Measurements from ENCODE around the gene GPC5.

GPC5 gene

DNA sequence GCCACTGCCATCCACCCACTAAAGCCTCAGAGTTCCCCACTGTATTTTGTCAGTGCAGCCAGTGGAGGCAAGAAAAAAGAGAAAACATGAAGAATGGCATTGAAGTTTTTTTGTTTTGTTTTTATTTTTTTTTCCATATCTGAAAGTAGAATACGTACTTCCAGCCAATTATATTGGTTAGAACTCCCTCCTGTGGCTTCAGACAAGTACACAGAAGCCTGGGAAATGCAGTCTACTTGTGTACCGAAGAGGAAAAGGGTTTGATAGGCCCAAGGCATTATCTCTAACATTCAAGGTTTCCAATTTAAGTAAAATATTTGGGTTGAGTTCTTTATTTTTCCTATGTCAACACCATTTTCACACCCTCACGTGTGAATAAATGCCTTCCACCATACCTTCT is 1131.9 kb downstream of the GPC5 start:
- no peaks in the 10 kb centered on the region for H3K79me2 ChIP-seq (ENCODE audit: insufficient read depth, low read length)

DNA sequence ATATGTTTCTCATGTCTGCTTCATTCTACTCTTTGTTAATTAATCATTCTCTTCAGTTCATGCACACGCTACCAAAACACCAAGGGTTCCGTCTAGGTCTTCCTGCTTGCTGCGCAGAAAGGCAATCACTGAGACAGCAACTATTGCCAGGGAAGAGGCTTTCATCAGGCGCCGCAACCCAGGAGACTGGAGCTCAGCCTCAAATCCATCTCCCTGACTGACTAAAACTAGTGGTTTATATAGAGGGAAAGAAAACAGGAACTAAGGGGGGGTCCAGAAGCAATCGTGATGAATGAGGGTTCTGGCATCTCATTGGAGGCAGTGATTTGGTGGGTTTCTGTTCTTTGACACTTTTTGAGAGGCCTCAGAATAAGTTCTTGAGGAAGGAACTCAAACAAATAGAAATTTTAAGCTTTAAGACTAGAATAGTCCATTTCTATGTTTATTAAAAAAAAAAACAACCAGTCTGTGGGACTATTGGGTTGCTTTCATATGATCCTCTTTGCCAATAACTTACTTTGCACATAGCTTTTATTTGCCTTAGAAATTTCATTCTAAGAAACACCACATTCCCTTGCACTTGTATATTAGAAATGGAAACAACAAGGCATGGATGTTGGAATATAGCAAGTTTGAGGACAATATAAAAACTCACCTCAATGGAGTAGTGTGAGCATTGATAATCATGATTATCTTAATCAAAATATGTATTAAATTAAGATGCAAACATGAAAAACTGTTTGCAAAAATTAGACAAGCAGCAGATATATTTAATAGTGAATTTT is 1137.0 kb downstream of the GPC5 start:
- no peaks in the 10 kb centered on the region for H3K9me3 ChIP-seq (ENCODE audit: insufficient read depth, low read length)
- no peak overlapping the region for H2AFZ ChIP-seq (ENCODE audit: low read depth, low read length, severe bottlenecking)
- TF ChIP-seq EZH2phosphoT487 (conservative IDR thresholded peaks at IDR 0.05; ENCODE audit: low read length): no peak
- TF ChIP-seq, protein P1, sequence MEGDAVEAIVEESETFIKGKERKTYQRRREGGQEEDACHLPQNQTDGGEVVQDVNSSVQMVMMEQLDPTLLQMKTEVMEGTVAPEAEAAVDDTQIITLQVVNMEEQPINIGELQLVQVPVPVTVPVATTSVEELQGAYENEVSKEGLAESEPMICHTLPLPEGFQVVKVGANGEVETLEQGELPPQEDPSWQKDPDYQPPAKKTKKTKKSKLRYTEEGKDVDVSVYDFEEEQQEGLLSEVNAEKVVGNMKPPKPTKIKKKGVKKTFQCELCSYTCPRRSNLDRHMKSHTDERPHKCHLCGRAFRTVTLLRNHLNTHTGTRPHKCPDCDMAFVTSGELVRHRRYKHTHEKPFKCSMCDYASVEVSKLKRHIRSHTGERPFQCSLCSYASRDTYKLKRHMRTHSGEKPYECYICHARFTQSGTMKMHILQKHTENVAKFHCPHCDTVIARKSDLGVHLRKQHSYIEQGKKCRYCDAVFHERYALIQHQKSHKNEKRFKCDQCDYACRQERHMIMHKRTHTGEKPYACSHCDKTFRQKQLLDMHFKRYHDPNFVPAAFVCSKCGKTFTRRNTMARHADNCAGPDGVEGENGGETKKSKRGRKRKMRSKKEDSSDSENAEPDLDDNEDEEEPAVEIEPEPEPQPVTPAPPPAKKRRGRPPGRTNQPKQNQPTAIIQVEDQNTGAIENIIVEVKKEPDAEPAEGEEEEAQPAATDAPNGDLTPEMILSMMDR (IDR thresholded peaks at IDR 0.05; ENCODE audit: insufficient read depth, low read length, poor library complexity, severe bottlenecking): no peak
- H3K27me3 ChIP-seq (ENCODE audit: low read length): no peaks in the 10 kb centered on the region
- H3K9ac ChIP-seq (ENCODE audit: low read length): no peak overlapping the region
- no peaks in the 10 kb centered on the region for H3K79me2 ChIP-seq (ENCODE audit: insufficient read depth, low read length)
- no peak overlapping the region for H3K4me2 ChIP-seq (ENCODE audit: low read depth, low read length, poor library complexity, severe bottlenecking)
- no peaks in the 10 kb centered on the region; the same call in 1 of the 2 replicates for H3K36me3 ChIP-seq (ENCODE audit: low read length)
- no peaks in the 10 kb centered on the region for H3F3A ChIP-seq (ENCODE audit: insufficient read depth)
- H4K20me1 ChIP-seq (ENCODE audit: low read depth, low read length): no peaks in the 10 kb centered on the region
- no peaks in the 10 kb centered on the region for H3K9me2 ChIP-seq (replicated peaks; ENCODE audit: insufficient read depth, low read length)
- H3K27ac ChIP-seq (ENCODE audit: low read depth, low read length): no peak overlapping the region
- H3K4me3 ChIP-seq (ENCODE audit: insufficient read depth, low read length, poor library complexity, severe bottlenecking): no peak overlapping the region

More for the DNA sequence above, 1131.9 kb downstream of the GPC5 start:
- Histone ChIP-seq H3K4me3 (ENCODE audit: insufficient read depth, low read length, poor library complexity, severe bottlenecking) (no peak overlapping the region), H3K27me3 (ENCODE audit: low read length) (no peaks in the 10 kb centered on the region), H3K9ac (ENCODE audit: low read length) (no peak overlapping the region), H3F3A (ENCODE audit: insufficient read depth) (no peaks in the 10 kb centered on the region), H4K20me1 (ENCODE audit: low read depth, low read length) (no peaks in the 10 kb centered on the region), H3K9me3 (ENCODE audit: insufficient read depth, low read length) (no peaks in the 10 kb centered on the region), H3K36me3 (ENCODE audit: low read length) (no peaks in the 10 kb centered on the region; the same call in 1 of the 2 replicates), H3K4me2 (ENCODE audit: low read depth, low read length, poor library complexity, severe bottlenecking) (no peak overlapping the region), H3K9me2 (replicated peaks; ENCODE audit: insufficient read depth, low read length) (no peaks in the 10 kb centered on the region), H3K27ac (ENCODE audit: low read depth, low read length) (no peak overlapping the region), H2AFZ (ENCODE audit: low read depth, low read length, severe bottlenecking) (no peak overlapping the region)
- TF ChIP-seq, protein P1 (IDR thresholded peaks at IDR 0.05; ENCODE audit: insufficient read depth, low read length, poor library complexity, severe bottlenecking): no peak
- TF ChIP-seq EZH2phosphoT487 (conservative IDR thresholded peaks at IDR 0.05; ENCODE audit: low read length): no peak

DNA sequence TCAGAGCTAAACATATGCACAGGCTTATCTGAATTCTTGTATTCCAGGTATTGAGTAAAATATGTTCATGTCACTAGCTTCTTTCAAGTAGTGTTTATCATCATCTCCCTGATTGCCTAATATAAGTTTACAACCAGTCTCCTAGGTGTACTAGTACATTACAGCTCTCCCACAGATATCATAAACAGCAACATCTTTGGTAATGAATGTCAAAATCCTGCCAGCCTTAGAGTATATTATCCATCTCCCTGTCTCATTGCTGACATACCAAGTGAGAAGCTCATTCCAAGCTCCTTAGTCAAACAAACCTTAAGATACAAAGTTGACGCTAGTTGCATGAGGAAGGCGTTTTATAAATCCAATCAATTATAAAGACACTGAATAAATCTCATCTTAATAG is 1139.0 kb downstream of the GPC5 start:
- Histone ChIP-seq H3K27ac (ENCODE audit: low read depth, low read length) (no peak overlapping the region), H3K9me2 (replicated peaks; ENCODE audit: insufficient read depth, low read length) (no peaks in the 10 kb centered on the region), H2AFZ (ENCODE audit: low read depth, low read length, severe bottlenecking) (no peak overlapping the region), H3K27me3 (ENCODE audit: low read length) (no peaks in the 10 kb centered on the region), H3K9me3 (ENCODE audit: insufficient read depth, low read length) (no peaks in the 10 kb centered on the region), H3F3A (ENCODE audit: insufficient read depth) (no peaks in the 10 kb centered on the region), H4K20me1 (ENCODE audit: low read depth, low read length) (no peaks in the 10 kb centered on the region), H3K79me2 (ENCODE audit: insufficient read depth, low read length) (no peaks in the 10 kb centered on the region), H3K36me3 (ENCODE audit: low read length) (no peaks in the 10 kb centered on the region; the same call in 1 of the 2 replicates), H3K4me3 (ENCODE audit: insufficient read depth, low read length, poor library complexity, severe bottlenecking) (no peak overlapping the region), H3K9ac (ENCODE audit: low read length) (no peak overlapping the region), H3K4me2 (ENCODE audit: low read depth, low read length, poor library complexity, severe bottlenecking) (no peak overlapping the region)
- TF ChIP-seq, protein P1 (IDR thresholded peaks at IDR 0.05; ENCODE audit: insufficient read depth, low read length, poor library complexity, severe bottlenecking): no peak
- TF ChIP-seq EZH2phosphoT487 (conservative IDR thresholded peaks at IDR 0.05; ENCODE audit: low read length): no peak

Measured in SU-DHL-6 (cell line).